ENCODE results near the gene FXYD6.

- no peak for TF ChIP-seq EZH2 (IDR thresholded peaks at IDR 0.05; ENCODE audit: borderline replicate concordance, low read depth, low read length, poor library complexity, severe bottlenecking)
- TF ChIP-seq CTCF (conservative IDR thresholded peaks at IDR 0.05; ENCODE audit: low read depth, low read length): no peak
Measured at GRCh38 chr11:117803896-117804295, 72.6 kb downstream of the FXYD6 start.

Measured in A673 (cell line).